ENCODE data around the gene CD82.

Gene CD82

DNA sequence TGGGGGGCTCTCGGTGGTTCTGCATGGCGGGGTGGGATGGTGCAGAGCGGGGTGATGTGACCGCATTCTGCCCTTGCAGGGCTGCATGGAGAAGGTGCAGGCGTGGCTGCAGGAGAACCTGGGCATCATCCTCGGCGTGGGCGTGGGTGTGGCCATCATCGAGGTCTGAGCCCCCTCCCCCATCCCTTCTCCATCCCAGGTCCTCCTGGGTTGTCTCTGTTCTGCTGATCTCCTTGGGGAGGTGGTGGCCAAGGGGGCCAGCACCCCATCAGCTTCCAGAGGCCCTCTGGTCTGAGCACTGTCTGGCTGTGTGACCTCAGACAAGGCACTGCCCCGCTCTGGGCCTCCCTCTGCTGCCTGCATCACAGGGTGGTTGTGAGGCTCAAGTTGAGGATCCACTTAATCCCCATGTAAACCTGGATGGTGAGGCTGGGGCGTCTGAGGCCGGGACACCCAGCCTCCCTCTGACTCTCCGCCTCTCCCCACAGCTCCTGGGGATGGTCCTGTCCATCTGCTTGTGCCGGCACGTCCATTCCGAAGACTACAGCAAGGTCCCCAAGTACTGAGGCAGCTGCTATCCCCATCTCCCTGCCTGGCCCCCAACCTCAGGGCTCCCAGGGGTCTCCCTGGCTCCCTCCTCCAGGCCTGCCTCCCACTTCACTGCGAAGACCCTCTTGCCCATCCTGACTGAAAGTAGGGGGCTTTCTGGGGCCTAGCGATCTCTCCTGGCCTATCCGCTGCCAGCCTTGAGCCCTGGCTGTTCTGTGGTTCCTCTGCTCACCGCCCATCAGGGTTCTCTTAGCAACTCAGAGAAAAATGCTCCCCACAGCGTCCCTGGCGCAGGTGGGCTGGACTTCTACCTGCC lies 53.3 kb downstream of the CD82 start:
- no peak overlapping the region for H3K4me3 ChIP-seq (ENCODE audit: low read depth, low read length)
- no peaks in the 10 kb centered on the region for H3K36me3 ChIP-seq
- H3K27ac ChIP-seq, result no peak overlapping the region
- H3K27me3 ChIP-seq (ENCODE audit: insufficient read depth, low read depth, severe bottlenecking), result no peaks in the 10 kb centered on the region
- TF ChIP-seq, protein P1, sequence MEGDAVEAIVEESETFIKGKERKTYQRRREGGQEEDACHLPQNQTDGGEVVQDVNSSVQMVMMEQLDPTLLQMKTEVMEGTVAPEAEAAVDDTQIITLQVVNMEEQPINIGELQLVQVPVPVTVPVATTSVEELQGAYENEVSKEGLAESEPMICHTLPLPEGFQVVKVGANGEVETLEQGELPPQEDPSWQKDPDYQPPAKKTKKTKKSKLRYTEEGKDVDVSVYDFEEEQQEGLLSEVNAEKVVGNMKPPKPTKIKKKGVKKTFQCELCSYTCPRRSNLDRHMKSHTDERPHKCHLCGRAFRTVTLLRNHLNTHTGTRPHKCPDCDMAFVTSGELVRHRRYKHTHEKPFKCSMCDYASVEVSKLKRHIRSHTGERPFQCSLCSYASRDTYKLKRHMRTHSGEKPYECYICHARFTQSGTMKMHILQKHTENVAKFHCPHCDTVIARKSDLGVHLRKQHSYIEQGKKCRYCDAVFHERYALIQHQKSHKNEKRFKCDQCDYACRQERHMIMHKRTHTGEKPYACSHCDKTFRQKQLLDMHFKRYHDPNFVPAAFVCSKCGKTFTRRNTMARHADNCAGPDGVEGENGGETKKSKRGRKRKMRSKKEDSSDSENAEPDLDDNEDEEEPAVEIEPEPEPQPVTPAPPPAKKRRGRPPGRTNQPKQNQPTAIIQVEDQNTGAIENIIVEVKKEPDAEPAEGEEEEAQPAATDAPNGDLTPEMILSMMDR (IDR thresholded peaks at IDR 0.05; ENCODE audit: low read depth, low read length), result no peak
- DNase-seq, result peak; percentile 69
- H3K9me3 ChIP-seq (ENCODE audit: severe bottlenecking), result no peaks in the 10 kb centered on the region

DNA sequence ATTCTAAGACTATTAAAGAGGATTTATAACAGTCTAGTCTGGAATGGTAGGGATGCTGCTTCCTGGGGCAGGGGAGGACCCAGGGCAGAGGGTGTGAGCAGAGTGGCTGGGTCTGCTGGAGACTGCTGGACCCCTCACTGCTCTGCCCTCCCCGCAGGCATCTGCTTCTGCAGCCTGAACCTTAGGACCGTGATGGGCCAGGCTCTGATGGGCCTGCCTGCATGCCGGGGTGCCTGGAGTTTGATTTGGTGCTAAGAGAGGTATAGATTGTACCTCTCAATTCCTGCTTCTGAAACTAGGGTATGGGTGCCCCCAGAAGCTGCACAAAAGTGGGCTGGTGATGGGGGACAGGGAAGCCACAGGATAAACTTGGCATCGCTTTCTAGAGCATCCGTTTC lies 54.9 kb downstream of the CD82 start:
- DNase-seq, result no peak
- Histone ChIP-seq H3K36me3 (no peaks in the 10 kb centered on the region), H3K4me3 (ENCODE audit: low read depth, low read length) (no peak overlapping the region), H3K27ac (no peak overlapping the region), H3K9me3 (ENCODE audit: severe bottlenecking) (no peaks in the 10 kb centered on the region), H3K27me3 (ENCODE audit: insufficient read depth, low read depth, severe bottlenecking) (no peaks in the 10 kb centered on the region)
- TF ChIP-seq, protein P1 (IDR thresholded peaks at IDR 0.05; ENCODE audit: low read depth, low read length), result no peak

DNA sequence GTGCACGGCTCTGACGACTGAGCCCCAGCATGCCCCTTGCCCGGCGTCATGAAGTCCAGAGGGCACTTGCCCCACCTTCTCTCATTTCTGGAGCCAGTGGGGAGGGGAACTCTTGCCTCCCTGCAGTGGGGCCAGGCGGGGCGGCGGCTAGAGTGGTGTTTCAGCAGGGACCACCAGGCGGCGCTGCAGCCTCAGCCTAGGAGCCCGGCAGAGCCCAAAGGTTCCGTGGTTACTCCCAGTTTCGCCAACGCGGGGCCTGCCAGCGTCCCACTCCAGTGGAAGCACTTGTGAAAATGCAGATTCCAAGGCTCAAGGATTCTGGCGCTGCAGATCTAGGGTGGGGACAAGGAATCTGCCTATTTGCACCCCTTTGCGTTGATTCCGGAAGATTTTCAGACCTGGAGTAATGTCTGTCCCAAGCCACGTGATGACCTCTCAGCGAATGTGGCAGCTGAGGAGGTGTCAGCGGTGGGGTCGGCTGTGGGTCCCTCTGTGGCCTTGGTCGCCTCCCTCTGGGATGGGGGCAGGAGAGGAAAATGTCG lies 55.7 kb downstream of the CD82 start:
- Histone ChIP-seq H3K36me3 (no peaks in the 10 kb centered on the region), H3K9me3 (ENCODE audit: severe bottlenecking) (no peaks in the 10 kb centered on the region), H3K27ac (no peak overlapping the region), H3K4me3 (ENCODE audit: low read depth, low read length) (no peak overlapping the region), H3K27me3 (ENCODE audit: insufficient read depth, low read depth, severe bottlenecking) (no peaks in the 10 kb centered on the region)
- DNase-seq, result peak; percentile 79
- TF ChIP-seq, protein P1 (IDR thresholded peaks at IDR 0.05; ENCODE audit: low read depth, low read length), result peak; percentile 97

DNA sequence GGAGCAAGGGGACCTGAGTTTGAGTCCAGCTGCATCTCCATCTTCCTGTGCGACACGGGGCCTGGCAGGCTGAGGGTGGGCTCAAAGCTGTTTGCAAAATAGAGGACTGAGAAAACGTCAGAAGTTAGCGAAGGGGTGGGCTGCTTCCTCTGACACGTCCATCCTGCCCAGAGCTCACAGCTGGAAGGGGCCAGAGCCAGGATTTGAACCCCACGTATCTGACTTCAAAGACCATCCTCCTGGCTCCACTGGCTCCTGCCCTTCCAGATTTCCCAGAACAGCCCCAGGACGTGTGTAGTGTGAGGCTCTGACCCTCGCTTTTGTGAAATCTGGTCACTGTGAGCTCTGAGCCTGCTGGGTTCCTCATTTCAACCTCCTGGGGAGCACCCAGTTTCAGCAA lies 56.3 kb downstream of the CD82 start:
- Histone ChIP-seq H3K36me3 (no peaks in the 10 kb centered on the region), H3K27me3 (ENCODE audit: insufficient read depth, low read depth, severe bottlenecking) (no peaks in the 10 kb centered on the region), H3K27ac (no peak overlapping the region), H3K9me3 (ENCODE audit: severe bottlenecking) (no peaks in the 10 kb centered on the region), H3K4me3 (ENCODE audit: low read depth, low read length) (no peak overlapping the region)
- no peak for DNase-seq
- TF ChIP-seq, protein P1 (IDR thresholded peaks at IDR 0.05; ENCODE audit: low read depth, low read length), result no peak

DNA sequence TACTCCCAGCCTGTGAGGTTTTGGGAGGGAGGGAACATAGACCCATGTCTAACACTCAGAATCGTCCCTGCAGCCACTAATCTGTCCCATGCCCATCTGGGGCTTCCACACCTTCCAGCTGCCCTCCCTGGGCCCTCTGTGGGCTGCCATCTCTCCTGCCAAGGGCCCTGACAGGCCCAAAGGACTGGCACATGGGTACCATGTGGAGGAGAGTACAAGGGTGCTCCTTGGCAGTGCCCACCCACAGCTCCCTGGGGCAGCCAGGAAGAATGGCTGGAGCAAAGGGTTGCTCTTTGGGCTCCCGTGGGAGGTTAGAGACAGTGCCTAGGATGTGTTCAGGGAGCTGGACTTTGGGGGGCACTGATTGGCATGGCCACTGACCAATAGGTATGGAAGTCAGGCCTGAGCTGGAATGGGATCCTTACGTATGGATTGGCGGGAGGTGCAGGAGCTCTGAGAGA lies 56.8 kb downstream of the CD82 start:
- Histone ChIP-seq H3K36me3 (no peaks in the 10 kb centered on the region), H3K27me3 (ENCODE audit: insufficient read depth, low read depth, severe bottlenecking) (no peaks in the 10 kb centered on the region), H3K27ac (no peak overlapping the region), H3K9me3 (ENCODE audit: severe bottlenecking) (no peaks in the 10 kb centered on the region), H3K4me3 (ENCODE audit: low read depth, low read length) (no peak overlapping the region)
- TF ChIP-seq, protein P1 (IDR thresholded peaks at IDR 0.05; ENCODE audit: low read depth, low read length), result no peak
- peak; percentile 2 for DNase-seq
